Tibial nerve (tissue), 4 donors: ENCODE measurements around the gene LHFPL3. TPM values are rescaled to one million over a fixed set of nuclear protein-coding genes. Genes with fewer than 3 reads are reported as not detected.

Experiments
- DNase-seq, 2 donors: peaks; one replicate each; pipeline ENCODE4 v3.0.0-alpha.2; 2019; ENCODE audit warnings: low spot score in 2 of 2
- H3K27ac ChIP-seq, 4 donors: fragments of 200-600 bp; sonication (generic) in 3 of 4; one replicate each; pipeline ENCODE4 v1.5.1; 2017 to 2019; ENCODE audit warnings: mild to moderate bottlenecking in 1 of 4
- H3K27me3 ChIP-seq, 2 donors: fragments of 200-600 bp; sonication (generic) in 1 of 2; one replicate each; pipeline versions ENCODE4 v1.5.1 to v1.6.0; 2017 to 2019
- H3K36me3 ChIP-seq, 3 donors: fragments of 200-600 bp; sonication (generic); one replicate each; pipeline ENCODE4 v1.5.1; 2018 to 2019
- H3K4me1 ChIP-seq, 4 donors: fragments of 200-600 bp; sonication (generic) in 3 of 4; one replicate each; pipeline ENCODE4 v1.5.1; 2017 to 2019
- H3K4me3 ChIP-seq, 4 donors: fragments of 200-600 bp; sonication (generic) in 3 of 4; one replicate each; pipeline ENCODE4 v1.5.1; 2017 to 2019; ENCODE audit warnings: mild to moderate bottlenecking in 1 of 4, moderate library complexity in 1 of 4
- H3K9me3 ChIP-seq, 4 donors: fragments of 200-600 bp; sonication (generic) in 3 of 4; one replicate each; pipeline ENCODE4 v1.5.1; 2017 to 2019
- CTCF ChIP-seq, 5 experiments: fragments of 200-600 bp in 3 of 5; fragments of 450-650 bp in 2 of 5; sonication (generic) in 3 of 5; IDR thresholded peaks; one replicate each; pipeline ENCODE4 v1.5.1; 2016 to 2019; ENCODE audit warnings: antibody characterized with exemption in 5 of 5, mild to moderate bottlenecking in 3 of 5, moderate library complexity in 2 of 5
- EP300 ChIP-seq, 2 donors: sonication (generic); formaldehyde crosslinking; IDR thresholded peaks; one replicate each; pipeline ENCODE4 v1.6.1; 2017; ENCODE audit warnings: antibody characterized with exemption in 2 of 2, mild to moderate bottlenecking in 1 of 2
- POLR2A ChIP-seq, 2 donors: fragments of 450-650 bp; IDR thresholded peaks; one replicate each; pipeline ENCODE4 v1.6.1; 2017; ENCODE audit warnings: antibody characterized with exemption in 2 of 2, mild to moderate bottlenecking in 2 of 2, moderate library complexity in 2 of 2
- WGBS, 2 donors: methylation state at CpG; one replicate each; pipeline ENCODE4 v1.1.5; 2018; 5-methylcytosine and 5-hydroxymethylcytosine counted together
- total RNA-seq, 4 donors: library from RNA; depleted of rRNA; stranded (reverse); fragments of >200 nt; gene quantifications; one replicate each; pipeline ENCODE4 v1.1.0, GENCODE V29; 2016

LHFPL3 gene
- total RNA-seq, 4 donors from 2014 or later, result not detected

GRCh38 chr7:104366390-104366789 is 38.0 kb downstream of the LHFPL3 start:
- H3K27me3 ChIP-seq, result no peaks in the 10 kb centered on the region
- TF ChIP-seq CTCF (IDR thresholded peaks at IDR 0.05) (no peak), POLR2A (IDR thresholded peaks at IDR 0.05) (no peak), EP300 (IDR thresholded peaks at IDR 0.05) (no peak)
- no peaks in the 10 kb centered on the region for H3K4me1 ChIP-seq
- no peaks in the 10 kb centered on the region for H3K9me3 ChIP-seq
- no peaks in the 10 kb centered on the region for H3K36me3 ChIP-seq
- no peak overlapping the region for H3K27ac ChIP-seq
- 34 to 60% methylated on average over 1 of the region's 1 CpG for WGBS, 2 donors
- H3K4me3 ChIP-seq, result no peak overlapping the region
- DNase-seq, result no peak

GRCh38 chr7:104367926-104368325 is 39.5 kb downstream of the LHFPL3 start:
- Histone ChIP-seq H3K27me3 (no peaks in the 10 kb centered on the region), H3K4me3 (no peak overlapping the region), H3K4me1 (no peaks in the 10 kb centered on the region), H3K36me3 (no peaks in the 10 kb centered on the region), H3K9me3 (no peaks in the 10 kb centered on the region), H3K27ac (no peak overlapping the region)
- TF ChIP-seq EP300 (IDR thresholded peaks at IDR 0.05) (no peak), CTCF (IDR thresholded peaks at IDR 0.05) (no peak), POLR2A (IDR thresholded peaks at IDR 0.05) (no peak)
- DNase-seq, result no peak

GRCh38 chr7:104371216-104371979 is 43.0 kb downstream of the LHFPL3 start:
- Histone ChIP-seq H3K4me3 (no peak overlapping the region), H3K27ac (no peak overlapping the region), H3K4me1 (no peaks in the 10 kb centered on the region), H3K36me3 (no peaks in the 10 kb centered on the region), H3K27me3 (no peaks in the 10 kb centered on the region), H3K9me3 (no peaks in the 10 kb centered on the region)
- DNase-seq, result no peak
- TF ChIP-seq CTCF (IDR thresholded peaks at IDR 0.05), result no peak
- no peak for TF ChIP-seq EP300 (IDR thresholded peaks at IDR 0.05)
- TF ChIP-seq POLR2A (IDR thresholded peaks at IDR 0.05), result no peak
- WGBS, 2 donors, result 61 to 62% methylated on average over 4 of the region's 4 CpGs

- Histone ChIP-seq H3K9me3 (no peaks in the 10 kb centered on the region), H3K27ac (no peak overlapping the region), H3K27me3 (no peaks in the 10 kb centered on the region), H3K4me3 (no peak overlapping the region), H3K36me3 (no peaks in the 10 kb centered on the region), H3K4me1 (no peaks in the 10 kb centered on the region)
- no peak for DNase-seq
- TF ChIP-seq EP300 (IDR thresholded peaks at IDR 0.05) (no peak), CTCF (IDR thresholded peaks at IDR 0.05) (no peak), POLR2A (IDR thresholded peaks at IDR 0.05) (no peak)
- WGBS, 2 donors, result 74 to 75% methylated on average over 5 of the region's 5 CpGs
Measured at GRCh38 chr7:104371980-104372357, 43.6 kb downstream of the LHFPL3 start.

GRCh38 chr7:104382616-104383015 is 54.2 kb downstream of the LHFPL3 start:
- Histone ChIP-seq H3K4me1 (no peaks in the 10 kb centered on the region), H3K27me3 (no peaks in the 10 kb centered on the region), H3K27ac (no peak overlapping the region), H3K4me3 (no peak overlapping the region), H3K9me3 (peaks cover 0 to 18% (median 0%) of the 10 kb centered on the region in 4 donors), H3K36me3 (no peaks in the 10 kb centered on the region)
- no peak for DNase-seq
- no peak for TF ChIP-seq EP300 (IDR thresholded peaks at IDR 0.05)
- TF ChIP-seq CTCF (IDR thresholded peaks at IDR 0.05), result no peak
- no peak for TF ChIP-seq POLR2A (IDR thresholded peaks at IDR 0.05)
- 85 to 90% methylated on average over 4 of the region's 4 CpGs for WGBS, 2 donors
